SU-DHL-6 (cell line): ENCODE data around the gene ZNF831.

Experiments used
- H2AFZ ChIP-seq: fragments of 200-600 bp; sonication (generic); 2 replicates; pipeline ENCODE4 v1.6.1; 2014; ENCODE audit warnings: low read depth, mild to moderate bottlenecking, moderate library complexity, mixed read lengths, antibody characterized with exemption, low read length; ENCODE audit not compliant: severe bottlenecking
- H3F3A ChIP-seq: fragments of 200-600 bp; shearing (Covaris generic); 2 replicates; pipeline ENCODE4 v1.6.0; 2016; ENCODE audit warnings: antibody characterized with exemption, mild to moderate bottlenecking; ENCODE audit not compliant: insufficient read depth
- H3K27ac ChIP-seq: fragments of 200-600 bp; sonication (generic); 2 replicates; pipeline ENCODE4 v1.5.1; 2016; ENCODE audit warnings: low read depth, mild to moderate bottlenecking, low read length, moderate library complexity, mixed read lengths
- H3K27me3 ChIP-seq: fragments of 200-600 bp; sonication (generic), shearing (Covaris generic); 2 replicates; pipeline ENCODE4 v1.6.0; 2014; ENCODE audit warnings: mild to moderate bottlenecking, low read length
- H3K36me3 ChIP-seq: fragments of 200-600 bp; sonication (generic); 2 replicates; pipeline ENCODE4 v1.6.1; 2014; ENCODE audit warnings: mild to moderate bottlenecking, low read length, mixed read lengths
- H3K4me2 ChIP-seq: fragments of 300-600, 200-600 bp; shearing (Covaris generic), sonication (generic); 2 replicates; pipeline ENCODE4 v1.6.0; 2014; ENCODE audit warnings: low read length, low read depth, mild to moderate bottlenecking; ENCODE audit not compliant: poor library complexity, severe bottlenecking
- H3K4me3 ChIP-seq: fragments of 200-600 bp; sonication (generic); 2 replicates; pipeline ENCODE4 v1.5.1; 2014; ENCODE audit warnings: antibody characterized with exemption, low read length, mild to moderate bottlenecking, mixed read lengths; ENCODE audit not compliant: insufficient read depth, poor library complexity, severe bottlenecking
- H3K79me2 ChIP-seq: fragments of 200-600 bp; sonication (generic); 2 replicates; pipeline ENCODE4 v1.6.1; 2014; ENCODE audit warnings: mild to moderate bottlenecking, low read length, moderate library complexity; ENCODE audit not compliant: insufficient read depth
- H3K9ac ChIP-seq: fragments of 200-600 bp; sonication (generic); 2 replicates; pipeline ENCODE4 v1.7.0; 2014; ENCODE audit warnings: mild to moderate bottlenecking, low read length
- H3K9me2 ChIP-seq: fragments of 200-600 bp; sonication (generic); replicated peaks from 2 replicates; pipeline ENCODE4 v1.6.1; 2014; ENCODE audit warnings: low read length; ENCODE audit not compliant: insufficient read depth
- H3K9me3 ChIP-seq: fragments of 200-600 bp; sonication (generic); 2 replicates; pipeline ENCODE4 v1.6.1; 2014; ENCODE audit warnings: low read length, mixed read lengths; ENCODE audit not compliant: insufficient read depth
- H4K20me1 ChIP-seq: fragments of 200-600 bp; sonication (generic); 2 replicates; pipeline ENCODE4 v1.6.1; 2014; ENCODE audit warnings: low read depth, mild to moderate bottlenecking, antibody characterized with exemption, low read length, moderate library complexity, mixed read lengths
- CTCF ChIP-seq: fragments of 200-600 bp; sonication (generic); IDR thresholded peaks from one replicate; pipeline ENCODE4 v1.5.1; 2017; ENCODE audit warnings: antibody characterized with exemption, mild to moderate bottlenecking, low read length, moderate library complexity; ENCODE audit not compliant: insufficient read depth, poor library complexity, severe bottlenecking
- EZH2phosphoT487 ChIP-seq: fragments of 200-600 bp; sonication (generic), shearing (Covaris generic); conservative IDR thresholded peaks from 2 replicates; pipeline ENCODE4 v1.6.1; 2018; ENCODE audit warnings: mild to moderate bottlenecking, antibody characterized with exemption, low read length, moderate library complexity, mixed read lengths

Gene ZNF831

GRCh38 chr20:59153355-59153681 is 10.3 kb upstream of the ZNF831 start:
- no peaks in the 10 kb centered on the region for H3F3A ChIP-seq
- TF ChIP-seq EZH2phosphoT487 (no peak), CTCF (no peak)
- H3K27me3 ChIP-seq, result no peaks in the 10 kb centered on the region
- H3K4me2 ChIP-seq, result no peak overlapping the region
- no peak overlapping the region for H3K27ac ChIP-seq
- no peak overlapping the region for H2AFZ ChIP-seq
- H3K36me3 ChIP-seq, result no peaks in the 10 kb centered on the region
- H3K9ac ChIP-seq, result no peak overlapping the region
- H3K4me3 ChIP-seq, result no peak overlapping the region
- H3K9me2 ChIP-seq, result no peaks in the 10 kb centered on the region
- no peaks in the 10 kb centered on the region for H3K9me3 ChIP-seq
- no peaks in the 10 kb centered on the region for H4K20me1 ChIP-seq
- H3K79me2 ChIP-seq, result no peaks in the 10 kb centered on the region

GRCh38 chr20:59153832-59154231 is 9.8 kb upstream of the ZNF831 start:
- Histone ChIP-seq H3K4me2 (no peak overlapping the region), H3K4me3 (no peak overlapping the region), H3K9me2 (no peaks in the 10 kb centered on the region), H3K9ac (no peak overlapping the region), H3K9me3 (no peaks in the 10 kb centered on the region), H3K27me3 (no peaks in the 10 kb centered on the region), H3F3A (no peaks in the 10 kb centered on the region), H3K27ac (no peak overlapping the region), H3K36me3 (no peaks in the 10 kb centered on the region), H3K79me2 (no peaks in the 10 kb centered on the region), H4K20me1 (no peaks in the 10 kb centered on the region), H2AFZ (no peak overlapping the region)
- TF ChIP-seq CTCF, result no peak
- TF ChIP-seq EZH2phosphoT487, result no peak

GRCh38 chr20:59154317-59155013 is 9.2 kb upstream of the ZNF831 start:
- no peak overlapping the region for H3K4me2 ChIP-seq
- no peaks in the 10 kb centered on the region for H3K79me2 ChIP-seq

More at GRCh38 chr20:59154317-59155013, 9.2 kb upstream of the ZNF831 start:
- H2AFZ ChIP-seq, result no peak overlapping the region
- H3K27me3 ChIP-seq, result no peaks in the 10 kb centered on the region
- no peak overlapping the region for H3K4me3 ChIP-seq
- no peaks in the 10 kb centered on the region for H3F3A ChIP-seq
- no peaks in the 10 kb centered on the region for H3K9me2 ChIP-seq
- H3K9ac ChIP-seq, result no peak overlapping the region
- no peak overlapping the region for H3K27ac ChIP-seq
- H3K9me3 ChIP-seq, result no peaks in the 10 kb centered on the region
- no peaks in the 10 kb centered on the region for H4K20me1 ChIP-seq
- H3K36me3 ChIP-seq, result no peaks in the 10 kb centered on the region
- TF ChIP-seq CTCF (no peak), EZH2phosphoT487 (no peak)
